GM21737 (cell line): ENCODE measurements around the gene MARCHF7.
"Not testable (repeated sequence)": the region's sequence is repeated elsewhere in the genome, so short reads cannot be mapped to it uniquely, and the experiment has no call there.

Experiments
- ATAC-seq: cut with Tn5 transposase; IDR thresholded peaks from one replicate; pipeline ENCODE4 v1.9.1; 2021; ENCODE audit warnings: mild to moderate bottlenecking, moderate library complexity; ENCODE audit not compliant: unreplicated experiment

Gene MARCHF7

GRCh38 chr2:159712143-159712928 is at the start of gene MARCHF7:
Gene MARCHF7 (plus strand): TSS chr2:159712506. CDS start chr2:159729023, 16,517 bp downstream.
- peak; percentile 96 for ATAC-seq

- not testable (repeated sequence) for ATAC-seq
Observed at GRCh38 chr2:159667423-159667822, 44.9 kb upstream of the MARCHF7 start.

- no peak for ATAC-seq
Observed at GRCh38 chr2:159671047-159671446, 41.3 kb upstream of the MARCHF7 start.

GRCh38 chr2:159677654-159678053 is 34.7 kb upstream of the MARCHF7 start:
- no peak for ATAC-seq

GRCh38 chr2:159680692-159681091 is 31.6 kb upstream of the MARCHF7 start:
- no peak for ATAC-seq

GRCh38 chr2:159683817-159684216 is 28.5 kb upstream of the MARCHF7 start:
- no peak for ATAC-seq

- no peak for ATAC-seq
Observed at GRCh38 chr2:159684796-159685195, 27.5 kb upstream of the MARCHF7 start.

GRCh38 chr2:159694500-159695040 is 17.7 kb upstream of the MARCHF7 start:
- no peak for ATAC-seq

GRCh38 chr2:159695795-159696448 is 16.4 kb upstream of the MARCHF7 start:
- ATAC-seq = no peak

- ATAC-seq = no peak
Observed at GRCh38 chr2:159703491-159703890, 8.8 kb upstream of the MARCHF7 start.

- no peak for ATAC-seq
Observed at GRCh38 chr2:159706385-159706980, 5.8 kb upstream of the MARCHF7 start.

- ATAC-seq = no peak
Observed at GRCh38 chr2:159708066-159708760, 4.1 kb upstream of the MARCHF7 start.

- no peak for ATAC-seq
Observed at GRCh38 chr2:159710601-159711180, 1.6 kb upstream of the MARCHF7 start.

- ATAC-seq = no peak
Observed at GRCh38 chr2:159711562-159712142, 654 bp upstream of the MARCHF7 start.

GRCh38 chr2:159712929-159713420 is 669 bp downstream of the MARCHF7 start:
- ATAC-seq = peak; percentile 12

- ATAC-seq = no peak
Observed at GRCh38 chr2:159713631-159714246, 1.4 kb downstream of the MARCHF7 start.

GRCh38 chr2:159714247-159714930 is 2.1 kb downstream of the MARCHF7 start:
- ATAC-seq = no peak

- ATAC-seq = no peak
Observed at GRCh38 chr2:159715451-159715850, 3.1 kb downstream of the MARCHF7 start.

GRCh38 chr2:159716409-159716808 is 4.1 kb downstream of the MARCHF7 start:
- ATAC-seq = not testable (repeated sequence)
